ACHN (cell line): ENCODE results near the gene CNOT6L.
"Not testable (repeated sequence)": the region's sequence is repeated elsewhere in the genome, so short reads cannot be mapped to it uniquely, and the experiment has no call there.

ENCODE experiments used
- DNase-seq: peaks from one replicate; pipeline ENCODE4 v3.0.0-alpha.2; 2015
- in situ Hi-C: cut with HindIII; loops from 2 replicates; pipeline ENCODE4 v1.10.0; 2017; ENCODE audit warnings: low sequenced_read_pairs, low pct_ligation_motif_present, low pct_unique_long_range_greater_than_20kb

The CNOT6L gene

DNA sequence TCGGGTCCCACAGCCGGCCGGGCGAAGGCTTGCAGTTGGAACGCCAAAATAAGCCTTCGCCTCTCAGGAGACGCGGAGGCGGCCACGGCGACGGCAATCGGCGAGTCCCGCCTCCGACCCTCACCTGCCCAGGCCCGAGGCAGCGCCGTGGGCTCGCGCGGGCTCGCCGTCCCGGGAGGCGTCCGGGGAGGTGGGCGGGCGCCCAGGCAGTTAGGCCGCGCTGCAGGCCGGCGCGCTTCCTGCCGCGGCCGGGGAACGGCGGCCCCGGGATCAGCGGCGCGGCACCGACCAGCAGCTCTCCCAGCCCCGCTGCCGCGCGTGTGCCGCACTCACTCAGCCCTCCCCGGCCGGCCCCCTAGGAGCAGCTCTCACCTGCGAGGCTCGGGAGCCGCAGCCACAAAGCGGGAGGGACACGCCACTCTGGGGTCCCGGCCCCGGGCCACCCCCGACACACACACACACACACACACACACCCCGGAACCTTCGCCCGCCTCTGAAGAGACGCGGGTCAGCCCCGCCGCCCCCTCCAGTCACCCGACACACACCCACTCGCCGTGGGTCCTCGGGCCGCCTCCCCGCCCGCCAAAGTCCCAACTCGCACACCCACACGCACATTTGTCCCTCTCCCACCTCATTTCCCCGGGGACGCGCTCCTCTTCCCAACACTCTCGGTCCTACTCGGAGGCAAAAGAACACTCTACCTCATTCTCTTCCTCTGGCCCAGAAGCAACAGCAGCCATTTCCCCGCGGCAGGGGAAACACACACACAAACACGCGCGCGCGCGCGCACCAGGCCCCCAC, at the start of gene CNOT6L:
Gene CNOT6L (minus strand): TSS at position 767 of the 802 bp plus-strand sequence. CDS start 60 bp downstream, at position 707.
- DNase-seq, result peak; percentile 71
- in situ Hi-C loops, result no loop called here

DNA sequence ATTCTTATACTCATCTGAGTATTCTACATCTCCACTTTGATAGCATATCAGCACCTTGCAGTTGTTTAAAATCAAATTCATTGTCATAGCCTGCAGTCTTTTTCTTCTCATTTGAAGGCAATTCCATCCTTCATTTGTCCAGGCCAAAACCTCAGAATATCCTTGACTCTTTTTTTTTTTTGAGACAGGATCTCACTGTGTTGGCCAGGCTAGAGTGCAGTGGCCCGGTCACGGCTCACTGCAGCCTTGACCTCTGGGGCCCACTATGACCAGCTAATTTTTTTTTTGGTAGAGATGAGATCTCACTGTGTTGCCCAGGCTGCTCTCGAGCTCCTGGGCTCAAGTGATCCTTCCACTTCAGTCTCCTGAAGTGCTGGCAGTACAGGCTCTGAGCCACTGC, 46.1 kb upstream of the CNOT6L start:
- in situ Hi-C loops, result no loop called here
- DNase-seq, result no peak

DNA sequence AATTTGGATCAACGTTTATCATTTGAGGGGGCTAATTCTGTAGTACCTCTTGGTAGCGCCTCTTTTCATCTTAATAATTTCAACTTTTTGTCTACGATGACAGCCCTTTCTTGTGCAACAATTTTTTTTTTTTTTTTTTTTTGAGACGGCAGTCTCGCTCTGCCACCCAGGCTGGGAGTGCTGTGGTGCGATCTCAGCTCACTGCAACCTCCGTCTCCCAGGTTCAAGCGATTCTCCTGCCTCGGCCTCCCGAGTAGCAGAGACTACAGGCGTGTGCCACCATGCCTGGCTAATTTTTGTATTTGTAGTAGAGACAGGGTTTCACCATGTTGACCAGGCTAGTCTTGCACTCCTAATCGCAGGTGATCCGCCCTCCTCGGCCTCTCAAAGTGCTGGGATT, 44.2 kb upstream of the CNOT6L start:
- in situ Hi-C loops, DNase-seq: not testable (repeated sequence)

GRCh38 chr4:77862478-77863216, 43.5 kb upstream of the CNOT6L start, which contains the start of gene MRPL1:
MRPL1 (plus strand) TSS chr4:77862830; CDS start chr4:77862849, 19 bp downstream.
- in situ Hi-C loops, result no loop called here
- DNase-seq, result peak; percentile 96

DNA sequence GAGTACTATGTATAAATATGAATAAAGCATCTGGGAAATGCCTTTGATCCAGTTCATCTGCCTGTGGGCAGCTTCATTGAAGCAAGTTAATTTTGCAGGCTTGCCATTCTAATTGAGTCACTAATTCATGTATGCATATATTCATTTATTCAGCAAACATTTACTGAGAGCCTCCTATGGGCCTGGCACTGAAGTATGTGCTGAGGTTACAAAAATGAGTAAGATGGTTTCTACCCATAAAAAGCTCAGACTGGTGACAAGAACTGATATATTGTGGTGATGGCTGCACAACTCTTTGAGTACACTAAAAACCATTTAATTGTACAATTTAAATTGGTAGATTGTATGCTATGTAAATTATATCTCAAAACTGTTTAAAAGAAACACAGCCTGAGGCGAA, 42.3 kb upstream of the CNOT6L start:
- in situ Hi-C loops, result no loop called here
- peak; percentile 12 for DNase-seq

DNA sequence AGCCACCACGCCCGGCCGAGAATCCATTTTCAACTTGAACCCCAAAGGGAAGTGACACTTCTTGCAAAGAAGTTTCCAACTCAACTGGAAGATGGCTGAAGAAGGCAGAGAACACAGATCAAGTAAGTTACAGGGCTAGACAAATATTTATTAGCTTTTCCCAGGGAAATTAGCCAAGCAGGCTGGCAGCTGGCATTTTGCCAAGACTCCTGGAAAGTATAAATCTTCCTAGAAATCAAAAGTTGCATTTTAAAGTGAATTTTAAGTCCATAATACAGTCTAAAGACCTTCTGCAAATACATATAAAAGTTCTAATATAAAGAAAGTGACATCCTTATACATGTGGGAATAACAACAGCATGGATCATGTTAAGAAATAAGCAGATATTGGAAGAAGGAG, 40.1 kb upstream of the CNOT6L start:
- in situ Hi-C loops, result no loop called here
- no peak for DNase-seq

- DNase-seq, result no peak
- in situ Hi-C loops, result no loop called here
Observed at GRCh38 chr4:77856152-77856551, 37.0 kb upstream of the CNOT6L start.

- in situ Hi-C loops, result no loop called here
Observed at GRCh38 chr4:77854431-77855111, 35.4 kb upstream of the CNOT6L start.

DNA sequence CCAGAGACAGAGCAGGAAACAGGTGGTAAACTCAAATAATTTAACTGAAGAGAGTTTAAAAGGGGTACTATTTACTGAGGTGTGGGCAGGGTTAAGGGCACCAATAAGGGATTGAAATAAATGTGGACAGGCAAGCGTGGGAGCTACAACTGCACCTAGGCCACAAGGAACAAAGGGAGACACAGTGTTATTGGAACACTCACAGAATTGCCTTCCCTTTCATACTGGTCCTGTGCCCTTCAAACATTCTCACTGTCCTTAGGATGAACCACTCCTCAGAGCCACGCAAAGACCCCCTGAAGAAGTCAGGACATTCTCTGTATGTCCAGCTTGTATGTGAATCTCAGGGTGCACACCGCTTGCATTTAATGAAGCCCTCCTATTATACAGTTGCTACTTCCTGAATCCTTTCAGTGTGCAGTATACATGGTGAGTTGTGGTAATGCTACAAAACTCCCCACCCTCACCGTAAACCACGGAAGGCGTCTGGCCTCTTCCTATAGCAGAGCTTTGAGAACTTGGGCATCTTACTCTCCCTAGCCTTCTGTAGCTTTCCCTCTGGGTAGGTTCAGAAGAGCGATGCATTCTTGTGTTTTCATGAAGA, 33.8 kb upstream of the CNOT6L start:
- DNase-seq, result no peak
- in situ Hi-C loops, result no loop called here

More at GRCh38 chr4:77854431-77855111, 35.4 kb upstream of the CNOT6L start:
- no peak for DNase-seq

GRCh38 chr4:77849278-77849965, 30.3 kb upstream of the CNOT6L start:
- in situ Hi-C loops, result no loop called here
- DNase-seq, result no peak

GRCh38 chr4:77848508-77848907, 29.3 kb upstream of the CNOT6L start:
- in situ Hi-C loops, result no loop called here
- no peak for DNase-seq

DNA sequence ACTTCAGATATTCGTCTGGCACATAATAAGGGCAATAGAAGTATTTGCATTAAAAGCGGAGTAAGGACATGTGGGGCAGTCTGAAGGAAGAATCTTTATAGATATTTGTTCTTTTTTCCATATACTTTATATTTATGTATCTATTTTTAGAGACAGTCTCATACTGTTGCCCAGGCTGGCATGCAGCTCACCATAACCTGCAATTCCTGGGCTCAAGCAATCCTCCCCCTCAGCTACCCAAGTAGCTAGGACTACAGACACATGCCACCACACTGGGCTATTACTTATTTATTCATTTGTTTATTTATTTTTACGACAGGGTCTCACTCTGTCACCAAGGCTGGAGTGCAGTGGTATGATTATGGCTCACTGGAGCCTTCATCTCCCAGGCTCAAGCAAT, 26.8 kb upstream of the CNOT6L start:
- in situ Hi-C loops, result no loop called here
- DNase-seq, result no peak

DNA sequence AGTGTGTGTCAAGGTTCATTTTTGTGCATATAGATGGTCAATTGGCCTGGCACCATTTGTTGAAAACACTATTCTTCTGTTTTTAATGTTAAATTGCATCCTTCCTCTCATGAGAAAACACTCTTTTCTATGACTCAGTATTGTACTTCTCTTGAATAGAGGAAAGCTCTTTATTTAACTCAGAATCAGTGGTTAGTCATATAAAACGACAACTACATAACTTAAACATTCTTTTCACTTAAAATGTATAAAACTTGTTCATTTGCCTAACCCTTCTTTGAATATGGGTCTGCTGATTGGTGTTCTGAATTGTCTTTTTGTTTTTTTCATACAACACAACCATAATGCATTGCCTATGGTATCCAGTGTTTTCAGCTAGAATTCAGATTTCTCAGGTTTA, 26.2 kb upstream of the CNOT6L start:
- in situ Hi-C loops, result no loop called here

DNA sequence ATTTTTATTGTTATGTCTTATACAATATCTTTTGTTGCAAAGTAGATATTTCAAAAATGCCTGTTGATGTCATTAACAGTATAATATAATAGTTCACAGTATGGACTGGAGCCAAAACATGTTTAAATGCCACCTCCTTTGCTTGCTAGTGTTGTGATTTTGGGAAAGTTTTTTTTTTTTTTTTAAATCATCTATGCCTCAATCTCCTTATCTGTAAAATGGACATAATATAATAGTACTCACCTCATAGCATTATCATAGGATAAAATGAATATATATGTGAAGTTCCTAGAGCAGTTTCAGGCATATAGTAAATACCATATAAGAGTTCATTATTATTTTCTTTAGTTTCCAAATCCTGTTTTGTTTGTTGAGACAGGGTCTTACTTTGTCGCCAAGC, 25.2 kb upstream of the CNOT6L start:
- in situ Hi-C loops, result no loop called here
- no peak for DNase-seq

More for the DNA sequence above, 26.2 kb upstream of the CNOT6L start:
- DNase-seq, result no peak

- peak; percentile 1 for DNase-seq
- in situ Hi-C loops, result no loop called here
Observed at GRCh38 chr4:77843628-77844027, 24.5 kb upstream of the CNOT6L start.

GRCh38 chr4:77834403-77834802, 15.2 kb upstream of the CNOT6L start:
- no peak for DNase-seq
- in situ Hi-C loops, result no loop called here

DNA sequence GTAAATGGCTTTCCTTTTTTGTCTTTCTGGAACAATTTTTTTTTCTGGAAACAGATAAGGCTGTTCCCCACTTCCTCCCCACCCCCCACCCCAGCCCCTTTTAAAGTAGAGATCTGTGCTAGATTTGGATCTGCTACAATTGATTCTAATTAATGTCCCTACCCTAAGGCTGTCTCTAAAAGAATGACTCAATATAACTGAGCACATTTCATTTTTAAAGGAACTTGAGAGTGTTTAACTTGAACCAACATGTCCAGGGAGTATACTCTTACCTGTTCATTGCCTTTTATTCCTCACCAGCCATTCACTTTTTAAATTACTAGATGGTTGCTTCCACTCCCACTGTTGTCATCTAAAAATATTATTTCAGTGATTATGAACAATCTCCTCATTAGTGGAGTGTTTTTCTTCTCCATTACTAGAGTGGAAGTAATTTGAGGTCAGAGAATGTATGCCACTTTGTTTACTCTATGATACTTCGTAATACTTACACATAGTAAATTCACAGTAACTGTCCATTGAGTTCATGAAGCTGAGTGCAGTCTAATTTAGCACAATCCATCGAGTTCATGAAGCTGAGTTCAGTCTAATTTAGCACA, 14.1 kb upstream of the CNOT6L start:
- in situ Hi-C loops, result no loop called here

DNA sequence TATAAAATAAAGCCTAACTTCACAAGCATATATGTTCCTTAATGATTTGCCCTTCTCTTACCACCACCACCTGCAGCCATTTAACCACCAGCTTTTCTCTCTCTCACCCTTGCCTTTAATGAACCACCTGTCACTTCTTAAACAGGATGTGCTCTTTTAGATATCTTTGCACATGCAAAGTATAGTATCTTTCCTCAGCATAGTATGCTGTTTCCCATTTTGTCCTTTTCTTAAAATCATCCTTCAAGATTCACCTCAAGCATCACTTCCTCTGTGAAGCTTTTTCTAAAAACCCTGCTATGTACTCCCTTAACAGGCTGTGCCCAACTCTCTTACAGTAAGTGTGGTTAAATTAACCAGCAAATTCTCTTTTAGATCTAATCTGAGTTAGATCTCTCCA, 8.2 kb upstream of the CNOT6L start:
- in situ Hi-C loops, result no loop called here
- no peak for DNase-seq

More for the DNA sequence above, 14.1 kb upstream of the CNOT6L start:
- no peak for DNase-seq
